Tibial nerve (tissue), 3 donors: ENCODE data around the gene CDHR4.

ENCODE experiments used
- POLR2A ChIP-seq, 2 donors: fragments of 450-650 bp; IDR thresholded peaks; one replicate each; pipeline ENCODE4 v1.6.1; 2017; ENCODE audit warnings: antibody characterized with exemption in 2 of 2, mild to moderate bottlenecking in 2 of 2, moderate library complexity in 2 of 2
- TF ChIP-seq, protein P1 (sequence below), 5 experiments: fragments of 200-600 bp in 3 of 5; fragments of 450-650 bp in 2 of 5; sonication (generic) in 3 of 5; IDR thresholded peaks; one replicate each; pipeline ENCODE4 v1.5.1; 2016 to 2019; ENCODE audit warnings: antibody characterized with exemption in 5 of 5, mild to moderate bottlenecking in 3 of 5, moderate library complexity in 2 of 5

DNA sequence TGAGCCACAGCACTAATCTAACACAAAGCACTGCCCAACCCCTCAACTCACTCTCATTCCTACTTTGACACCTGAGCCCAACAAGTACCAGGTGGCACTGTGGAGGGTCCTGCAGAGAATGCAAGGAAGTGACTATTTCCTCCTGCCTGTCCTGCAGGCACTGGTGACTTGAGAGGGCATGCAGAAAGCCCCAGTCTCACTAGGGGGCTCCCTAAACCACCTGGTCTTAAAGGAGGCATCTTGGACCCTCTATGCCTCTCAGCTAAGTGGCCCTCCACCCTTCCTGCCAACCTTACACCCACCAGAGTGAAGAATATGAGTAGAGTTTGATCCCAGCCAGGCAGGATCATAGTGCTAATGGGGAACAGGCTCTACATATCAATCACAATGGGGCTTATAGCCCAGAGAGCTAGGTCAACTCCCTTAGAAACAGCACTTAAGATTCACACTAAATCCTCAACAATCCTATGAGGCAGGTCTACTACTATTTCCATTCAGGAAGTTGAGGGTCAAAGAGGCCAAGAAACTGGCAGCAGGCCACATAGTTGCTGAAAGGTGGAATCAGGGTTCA, 41.5 kb upstream of the CDHR4 start:
- TF ChIP-seq, protein P1, sequence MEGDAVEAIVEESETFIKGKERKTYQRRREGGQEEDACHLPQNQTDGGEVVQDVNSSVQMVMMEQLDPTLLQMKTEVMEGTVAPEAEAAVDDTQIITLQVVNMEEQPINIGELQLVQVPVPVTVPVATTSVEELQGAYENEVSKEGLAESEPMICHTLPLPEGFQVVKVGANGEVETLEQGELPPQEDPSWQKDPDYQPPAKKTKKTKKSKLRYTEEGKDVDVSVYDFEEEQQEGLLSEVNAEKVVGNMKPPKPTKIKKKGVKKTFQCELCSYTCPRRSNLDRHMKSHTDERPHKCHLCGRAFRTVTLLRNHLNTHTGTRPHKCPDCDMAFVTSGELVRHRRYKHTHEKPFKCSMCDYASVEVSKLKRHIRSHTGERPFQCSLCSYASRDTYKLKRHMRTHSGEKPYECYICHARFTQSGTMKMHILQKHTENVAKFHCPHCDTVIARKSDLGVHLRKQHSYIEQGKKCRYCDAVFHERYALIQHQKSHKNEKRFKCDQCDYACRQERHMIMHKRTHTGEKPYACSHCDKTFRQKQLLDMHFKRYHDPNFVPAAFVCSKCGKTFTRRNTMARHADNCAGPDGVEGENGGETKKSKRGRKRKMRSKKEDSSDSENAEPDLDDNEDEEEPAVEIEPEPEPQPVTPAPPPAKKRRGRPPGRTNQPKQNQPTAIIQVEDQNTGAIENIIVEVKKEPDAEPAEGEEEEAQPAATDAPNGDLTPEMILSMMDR (IDR thresholded peaks at IDR 0.05): no peak
- no peak for TF ChIP-seq POLR2A (IDR thresholded peaks at IDR 0.05)
